Measurements from ENCODE around the gene ASCC3.

DNA sequence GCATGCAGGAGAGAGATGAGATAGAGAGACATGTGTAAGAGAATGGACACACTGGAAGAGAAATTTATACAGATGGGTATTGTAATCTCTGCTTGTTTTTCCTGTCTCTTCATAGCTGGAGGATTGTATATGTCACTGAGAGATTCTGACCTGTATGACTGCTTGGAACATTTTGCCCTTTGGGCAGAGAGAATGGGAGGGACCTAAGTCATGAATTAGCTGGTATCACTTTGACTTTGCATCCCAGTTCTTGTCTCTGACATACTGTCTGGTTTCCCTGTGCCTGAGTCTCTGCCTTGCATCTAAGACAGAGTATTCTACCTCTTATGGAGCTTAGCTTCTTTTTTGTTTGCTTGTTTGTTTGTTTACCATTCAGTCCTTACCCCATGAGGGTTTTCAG lies 37.0 kb upstream of the ASCC3 start:
- TF ChIP-seq CTCF (IDR thresholded peaks at IDR 0.05; ENCODE audit: borderline replicate concordance, extremely low read depth, low read length, poor library complexity, severe bottlenecking) (no peak), EZH2 (IDR thresholded peaks at IDR 0.05; ENCODE audit: borderline replicate concordance, low read depth, low read length, severe bottlenecking) (no peak)
